HEK293 (cell line): Measurements from ENCODE around the gene UACA.

ENCODE experiments used
- CTCF ChIA-PET: fragments of 350-600 bp; formaldehyde crosslinking; extraction: SDS; loops from one replicate; lab custom pipeline; 2021; ENCODE audit warnings: antibody characterized with exemption; lab: Yijun Ruan, JAX
- POLR2A ChIA-PET: fragments of 300-600 bp; formaldehyde crosslinking; extraction: SDS; loops from one replicate; lab custom pipeline; 2020; ENCODE audit warnings: antibody characterized with exemption, inconsistent platforms; lab: Yijun Ruan, JAX
- H3K27ac ChIP-seq: fragments of 200-500 bp; sonication (Bioruptor generic); 2 replicates; pipeline ENCODE4 v1.5.1; 2014; ENCODE audit warnings: low read depth, low read length, control low read depth, inconsistent platforms; ENCODE audit errors: extremely low read depth
- H3K36me3 ChIP-seq, 2 experiments: fragments of 200-500 bp in 1 of 2; sonication (Bioruptor generic) in 1 of 2; 1 replicate in 1 of 2; 2 replicates in 1 of 2; pipeline ENCODE4 v1.5.1; 2014 to 2017; ENCODE audit warnings: inconsistent platforms in 2 of 2, low read length in 2 of 2; ENCODE audit not compliant: control insufficient read depth in 2 of 2, insufficient read depth in 1 of 2
- H3K4me1 ChIP-seq: fragments of 200-500 bp; sonication (Bioruptor generic); 2 replicates; pipeline ENCODE4 v1.5.1; 2014; ENCODE audit warnings: mild to moderate bottlenecking, low read length, inconsistent platforms; ENCODE audit not compliant: control insufficient read depth, insufficient read depth
- H3K4me3 ChIP-seq: 2 replicates; pipeline ENCODE4 v1.5.1; 2011; ENCODE audit warnings: low read depth, mild to moderate bottlenecking, control low read depth, low read length, moderate library complexity
- H3K9me3 ChIP-seq: fragments of 200-500 bp; sonication (Bioruptor generic); 2 replicates; pipeline ENCODE4 v1.5.1; 2014; ENCODE audit warnings: low read depth, low read length, inconsistent platforms; ENCODE audit not compliant: control insufficient read depth, insufficient read depth
- BCL11A ChIP-seq: fragments of 450-650 bp; formaldehyde crosslinking; IDR thresholded peaks from 2 replicates; pipeline ENCODE4 v1.5.1; 2016; ENCODE audit warnings: low read depth, missing biosample characterization, missing genetic modification characterization
- GLI4 ChIP-seq: fragments of 450-650 bp; formaldehyde crosslinking; IDR thresholded peaks from 2 replicates; pipeline ENCODE4 v1.5.1; 2016; ENCODE audit warnings: missing biosample characterization, missing genetic modification characterization
- KLF1 ChIP-seq: fragments of 450-650 bp; formaldehyde crosslinking; IDR thresholded peaks from 2 replicates; pipeline ENCODE4 v1.5.1; 2016; ENCODE audit warnings: missing biosample characterization, missing genetic modification characterization
- KLF10 ChIP-seq: fragments of 450-650 bp; IDR thresholded peaks from 2 replicates; pipeline ENCODE4 v1.5.1; 2018; ENCODE audit warnings: missing biosample characterization, mild to moderate bottlenecking, missing genetic modification characterization
- KLF9 ChIP-seq: fragments of 450-650 bp; formaldehyde crosslinking; IDR thresholded peaks from 2 replicates; pipeline ENCODE4 v1.5.1; 2016; ENCODE audit warnings: missing biosample characterization, missing genetic modification characterization, low read depth
- MYNN ChIP-seq: fragments of 450-650 bp; formaldehyde crosslinking; IDR thresholded peaks from 2 replicates; pipeline ENCODE4 v1.5.1; 2016; ENCODE audit warnings: missing biosample characterization, missing genetic modification characterization, borderline replicate concordance
- SETDB1 ChIP-seq: IDR thresholded peaks from one replicate; pipeline ENCODE4 v1.6.1; 2017; ENCODE audit warnings: mild to moderate bottlenecking, low read length, moderate library complexity, mixed read lengths; ENCODE audit not compliant: insufficient read length
- ZBTB20 ChIP-seq: fragments of 450-650 bp; formaldehyde crosslinking; IDR thresholded peaks from 2 replicates; pipeline ENCODE4 v1.5.1; 2016; ENCODE audit warnings: missing biosample characterization, missing genetic modification characterization
- ZNF114 ChIP-seq: fragments of 450-650 bp; formaldehyde crosslinking; IDR thresholded peaks from 2 replicates; pipeline ENCODE4 v1.5.0; 2017; ENCODE audit warnings: missing biosample characterization, missing genetic modification characterization
- ZNF146 ChIP-seq: fragments of 450-650 bp; formaldehyde crosslinking; IDR thresholded peaks from 2 replicates; pipeline ENCODE4 v1.5.1; 2016; ENCODE audit warnings: missing biosample characterization, missing genetic modification characterization
- ZNF16 ChIP-seq: fragments of 450-650 bp; formaldehyde crosslinking; IDR thresholded peaks from 2 replicates; pipeline ENCODE4 v1.5.1; 2016; ENCODE audit warnings: low read depth, missing biosample characterization, missing genetic modification characterization
- ZNF19 ChIP-seq: fragments of 450-650 bp; formaldehyde crosslinking; IDR thresholded peaks from 2 replicates; pipeline ENCODE4; 2016; ENCODE audit warnings: missing biosample characterization, missing genetic modification characterization, low read depth
- ZNF214 ChIP-seq: fragments of 450-650 bp; formaldehyde crosslinking; IDR thresholded peaks from 2 replicates; pipeline ENCODE4 v1.5.1; 2017; ENCODE audit warnings: missing biosample characterization, mild to moderate bottlenecking, missing genetic modification characterization, borderline replicate concordance
- ZNF335 ChIP-seq: fragments of 450-650 bp; formaldehyde crosslinking; conservative IDR thresholded peaks from 2 replicates; pipeline ENCODE4 v1.5.1; 2016; ENCODE audit warnings: missing biosample characterization, missing genetic modification characterization
- ZNF391 ChIP-seq: fragments of 450-650 bp; formaldehyde crosslinking; IDR thresholded peaks from 2 replicates; pipeline ENCODE4 v1.5.1; 2016; ENCODE audit warnings: low read depth, missing biosample characterization, missing genetic modification characterization, borderline replicate concordance
- ZNF473 ChIP-seq: fragments of 450-650 bp; formaldehyde crosslinking; IDR thresholded peaks from 2 replicates; pipeline ENCODE4 v1.5.1; 2017; ENCODE audit warnings: missing biosample characterization, missing genetic modification characterization
- ZNF548 ChIP-seq: fragments of 450-650 bp; formaldehyde crosslinking; IDR thresholded peaks from 2 replicates; pipeline ENCODE4 v1.5.1; 2016; ENCODE audit warnings: missing biosample characterization, missing genetic modification characterization
- ZNF549 ChIP-seq: fragments of 450-650 bp; IDR thresholded peaks from 2 replicates; pipeline ENCODE4 v1.5.1; 2018; ENCODE audit warnings: missing biosample characterization, missing genetic modification characterization, mild to moderate bottlenecking, inconsistent platforms, moderate library complexity
- ZNF560 ChIP-seq: fragments of 450-650 bp; formaldehyde crosslinking; IDR thresholded peaks from 2 replicates; pipeline ENCODE4 v1.5.1; 2017; ENCODE audit warnings: missing biosample characterization, missing genetic modification characterization, borderline replicate concordance
- ZNF561 ChIP-seq: fragments of 450-650 bp; IDR thresholded peaks from 2 replicates; pipeline ENCODE4 v1.5.1; 2018; ENCODE audit warnings: missing biosample characterization, missing genetic modification characterization, borderline replicate concordance
- ZNF571 ChIP-seq: fragments of 450-650 bp; formaldehyde crosslinking; IDR thresholded peaks from 2 replicates; pipeline ENCODE4 v1.5.0; 2017; ENCODE audit warnings: missing biosample characterization, missing genetic modification characterization
- ZNF596 ChIP-seq: fragments of 450-650 bp; IDR thresholded peaks from 2 replicates; pipeline ENCODE4 v1.5.0; 2018; ENCODE audit warnings: missing biosample characterization, mild to moderate bottlenecking, missing genetic modification characterization, moderate library complexity
- ZNF629 ChIP-seq: fragments of 450-650 bp; formaldehyde crosslinking; IDR thresholded peaks from 2 replicates; pipeline ENCODE4 v1.5.1; 2017; ENCODE audit warnings: missing biosample characterization, missing genetic modification characterization
- ZNF76 ChIP-seq: fragments of 450-650 bp; formaldehyde crosslinking; IDR thresholded peaks from 2 replicates; pipeline ENCODE4; 2016; ENCODE audit warnings: low read depth, missing biosample characterization, missing genetic modification characterization, borderline replicate concordance
- ZNF777 ChIP-seq: fragments of 450-650 bp; formaldehyde crosslinking; IDR thresholded peaks from 2 replicates; pipeline ENCODE4 v1.5.1; 2017; ENCODE audit warnings: missing biosample characterization, missing genetic modification characterization, borderline replicate concordance
- ZNF830 ChIP-seq: fragments of 450-650 bp; IDR thresholded peaks from 2 replicates; pipeline ENCODE4 v1.5.0; 2018; ENCODE audit warnings: missing biosample characterization, missing genetic modification characterization, low read depth, mild to moderate bottlenecking, moderate library complexity
- ZSCAN30 ChIP-seq: fragments of 450-650 bp; IDR thresholded peaks from 2 replicates; pipeline ENCODE4 v1.5.1; 2018; ENCODE audit warnings: missing biosample characterization, mild to moderate bottlenecking, missing genetic modification characterization, moderate library complexity
- TF ChIP-seq, protein P1 (sequence below): fragments of 450-650 bp; formaldehyde crosslinking; IDR thresholded peaks from 2 replicates; pipeline ENCODE4 v1.5.1; 2016; ENCODE audit warnings: missing biosample characterization, missing genetic modification characterization, low read depth
- TF ChIP-seq, protein P2 (sequence below): fragments of 450-650 bp; formaldehyde crosslinking; IDR thresholded peaks from 2 replicates; pipeline ENCODE4 v1.5.1; 2016; ENCODE audit warnings: missing biosample characterization, missing genetic modification characterization

UACA gene

DNA sequence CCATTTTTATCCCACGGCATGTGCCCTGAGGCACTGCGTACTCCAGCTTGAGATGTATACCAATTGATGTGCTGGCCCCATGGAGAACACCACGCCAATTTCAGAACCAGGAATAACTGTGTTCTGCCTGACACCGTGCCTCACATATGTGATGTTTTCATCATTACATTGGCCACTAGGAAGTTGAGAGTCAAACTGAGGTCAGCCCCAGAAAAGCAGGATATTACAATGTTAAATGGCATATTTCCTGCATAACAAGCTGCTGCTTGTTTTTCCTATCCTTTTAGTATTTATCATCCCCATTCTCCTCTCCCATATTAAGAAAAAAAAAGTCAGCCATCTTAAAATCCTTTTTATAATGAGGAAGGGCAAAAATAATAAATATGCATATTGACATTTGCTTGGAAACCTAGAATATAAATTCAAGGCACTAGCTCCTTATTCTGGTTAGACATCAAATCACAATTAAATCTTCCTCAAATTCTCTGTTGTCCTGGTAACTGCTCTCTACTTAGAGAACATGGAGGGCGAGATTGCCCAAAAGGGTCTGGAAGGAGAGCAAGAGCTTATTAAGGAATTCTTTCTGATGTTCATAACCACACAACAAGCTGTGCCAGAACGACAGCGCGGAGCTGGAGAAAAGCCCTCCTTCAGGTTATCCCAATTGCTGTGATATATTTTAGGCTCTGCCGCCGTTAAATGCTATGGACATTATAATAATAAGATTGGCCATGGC lies 112.6 kb downstream of the UACA start:
- Histone ChIP-seq H3K36me3 (peaks cover 2 to 3% of the 10 kb centered on the region in 2 experiments), H3K27ac (no peak overlapping the region), H3K9me3 (no peaks in the 10 kb centered on the region), H3K4me3 (no peak overlapping the region), H3K4me1 (no peaks in the 10 kb centered on the region)
- POLR2A ChIA-PET = interaction anchor here (0.9 kb wide), 1 partner anchor 10 kb away, joined by 4 read pairs; no protein-coding TSS in a partner anchor
- TF ChIP-seq BCL11A (tag by site-specific recombination) = no peak
- no peak for TF ChIP-seq ZNF114
- no peak for TF ChIP-seq SETDB1
- TF ChIP-seq ZNF548 (tag by site-specific recombination) = no peak
- TF ChIP-seq KLF9 = no peak
- no peak for TF ChIP-seq ZBTB20 (tag by site-specific recombination)
- TF ChIP-seq ZNF214 (tag by site-specific recombination) = no peak
- no peak for TF ChIP-seq MYNN (tag by site-specific recombination)
- TF ChIP-seq, protein P1, sequence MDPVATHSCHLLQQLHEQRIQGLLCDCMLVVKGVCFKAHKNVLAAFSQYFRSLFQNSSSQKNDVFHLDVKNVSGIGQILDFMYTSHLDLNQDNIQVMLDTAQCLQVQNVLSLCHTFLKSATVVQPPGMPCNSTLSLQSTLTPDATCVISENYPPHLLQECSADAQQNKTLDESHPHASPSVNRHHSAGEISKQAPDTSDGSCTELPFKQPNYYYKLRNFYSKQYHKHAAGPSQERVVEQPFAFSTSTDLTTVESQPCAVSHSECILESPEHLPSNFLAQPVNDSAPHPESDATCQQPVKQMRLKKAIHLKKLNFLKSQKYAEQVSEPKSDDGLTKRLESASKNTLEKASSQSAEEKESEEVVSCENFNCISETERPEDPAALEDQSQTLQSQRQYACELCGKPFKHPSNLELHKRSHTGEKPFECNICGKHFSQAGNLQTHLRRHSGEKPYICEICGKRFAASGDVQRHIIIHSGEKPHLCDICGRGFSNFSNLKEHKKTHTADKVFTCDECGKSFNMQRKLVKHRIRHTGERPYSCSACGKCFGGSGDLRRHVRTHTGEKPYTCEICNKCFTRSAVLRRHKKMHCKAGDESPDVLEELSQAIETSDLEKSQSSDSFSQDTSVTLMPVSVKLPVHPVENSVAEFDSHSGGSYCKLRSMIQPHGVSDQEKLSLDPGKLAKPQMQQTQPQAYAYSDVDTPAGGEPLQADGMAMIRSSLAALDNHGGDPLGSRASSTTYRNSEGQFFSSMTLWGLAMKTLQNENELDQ = no peak
- no peak for TF ChIP-seq KLF10 (tag by site-specific recombination)
- TF ChIP-seq KLF1 = no peak
- no peak for TF ChIP-seq ZNF629 (tag by site-specific recombination)
- TF ChIP-seq GLI4 (tag by site-specific recombination) = no peak
- no peak for TF ChIP-seq ZNF76
- no peak for TF ChIP-seq ZNF146 (tag by site-specific recombination)
- no peak for TF ChIP-seq ZNF596 (tag by site-specific recombination)
- no peak for TF ChIP-seq ZNF19 (tag by site-specific recombination)
- TF ChIP-seq ZNF571 (tag by site-specific recombination) = no peak
- CTCF ChIA-PET = interaction anchor here (0.6 to 1.3 kb wide), 6 partner anchors 16 to 161 kb away, joined by 3 to 4 read pairs (median 3); no protein-coding TSS in a partner anchor

DNA sequence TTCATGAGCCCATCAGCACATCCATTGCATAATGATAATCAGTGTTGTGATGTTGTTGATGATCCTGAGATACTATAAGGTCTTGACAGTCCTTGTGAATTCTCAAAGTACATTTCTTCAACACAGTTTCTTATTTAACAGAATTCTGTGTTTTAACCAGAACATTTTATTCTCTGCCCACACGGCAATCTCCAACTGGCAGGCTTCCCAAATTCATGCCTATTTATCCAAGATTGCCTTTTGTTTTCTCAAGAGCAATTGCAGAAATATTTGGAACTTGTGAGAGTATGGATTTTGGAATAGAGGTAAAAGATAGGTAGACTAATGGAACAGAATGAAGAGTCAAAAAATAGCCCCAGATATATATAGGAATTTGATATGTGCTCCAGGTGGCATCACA lies 116.0 kb downstream of the UACA start:
- Histone ChIP-seq H3K4me1 (no peaks in the 10 kb centered on the region), H3K36me3 (no peaks in the 10 kb centered on the region), H3K4me3 (no peak overlapping the region), H3K9me3 (no peaks in the 10 kb centered on the region), H3K27ac (no peak overlapping the region)
- CTCF ChIA-PET = no interaction called here
- TF ChIP-seq, protein P2, sequence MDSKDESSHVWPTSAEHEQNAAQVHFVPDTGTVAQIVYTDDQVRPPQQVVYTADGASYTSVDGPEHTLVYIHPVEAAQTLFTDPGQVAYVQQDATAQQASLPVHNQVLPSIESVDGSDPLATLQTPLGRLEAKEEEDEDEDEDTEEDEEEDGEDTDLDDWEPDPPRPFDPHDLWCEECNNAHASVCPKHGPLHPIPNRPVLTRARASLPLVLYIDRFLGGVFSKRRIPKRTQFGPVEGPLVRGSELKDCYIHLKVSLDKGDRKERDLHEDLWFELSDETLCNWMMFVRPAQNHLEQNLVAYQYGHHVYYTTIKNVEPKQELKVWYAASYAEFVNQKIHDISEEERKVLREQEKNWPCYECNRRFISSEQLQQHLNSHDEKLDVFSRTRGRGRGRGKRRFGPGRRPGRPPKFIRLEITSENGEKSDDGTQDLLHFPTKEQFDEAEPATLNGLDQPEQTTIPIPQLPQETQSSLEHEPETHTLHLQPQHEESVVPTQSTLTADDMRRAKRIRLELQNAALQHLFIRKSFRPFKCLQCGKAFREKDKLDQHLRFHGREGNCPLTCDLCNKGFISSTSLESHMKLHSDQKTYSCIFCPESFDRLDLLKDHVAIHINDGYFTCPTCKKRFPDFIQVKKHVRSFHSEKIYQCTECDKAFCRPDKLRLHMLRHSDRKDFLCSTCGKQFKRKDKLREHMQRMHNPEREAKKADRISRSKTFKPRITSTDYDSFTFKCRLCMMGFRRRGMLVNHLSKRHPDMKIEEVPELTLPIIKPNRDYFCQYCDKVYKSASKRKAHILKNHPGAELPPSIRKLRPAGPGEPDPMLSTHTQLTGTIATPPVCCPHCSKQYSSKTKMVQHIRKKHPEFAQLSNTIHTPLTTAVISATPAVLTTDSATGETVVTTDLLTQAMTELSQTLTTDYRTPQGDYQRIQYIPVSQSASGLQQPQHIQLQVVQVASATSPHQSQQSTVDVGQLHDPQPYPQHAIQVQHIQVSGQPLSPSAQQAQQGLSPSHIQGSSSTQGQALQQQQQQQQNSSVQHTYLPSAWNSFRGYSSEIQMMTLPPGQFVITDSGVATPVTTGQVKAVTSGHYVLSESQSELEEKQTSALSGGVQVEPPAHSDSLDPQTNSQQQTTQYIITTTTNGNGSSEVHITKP (tag by site-specific recombination) = no peak
- TF ChIP-seq ZNF549 (tag by site-specific recombination) = no peak
- no peak for TF ChIP-seq ZNF473 (tag by site-specific recombination)
- TF ChIP-seq ZNF391 (tag by site-specific recombination) = no peak
- no peak for TF ChIP-seq ZNF335 (tag by site-specific recombination)
- TF ChIP-seq ZSCAN30 (tag by site-specific recombination) = no peak
- no peak for TF ChIP-seq ZNF16
- no peak for TF ChIP-seq ZNF561 (tag by site-specific recombination)
- no peak for TF ChIP-seq ZNF777 (tag by site-specific recombination)
- no peak for TF ChIP-seq ZNF830 (tag by site-specific recombination)
- TF ChIP-seq ZNF560 (tag by site-specific recombination) = no peak
- no peak for TF ChIP-seq SETDB1
- POLR2A ChIA-PET = no interaction called here
